Measurements from ENCODE around the gene MRM3.
"Not testable (repeated sequence)": the region's sequence is repeated elsewhere in the genome, so short reads cannot be mapped to it uniquely, and the experiment has no call there.

The MRM3 gene

DNA sequence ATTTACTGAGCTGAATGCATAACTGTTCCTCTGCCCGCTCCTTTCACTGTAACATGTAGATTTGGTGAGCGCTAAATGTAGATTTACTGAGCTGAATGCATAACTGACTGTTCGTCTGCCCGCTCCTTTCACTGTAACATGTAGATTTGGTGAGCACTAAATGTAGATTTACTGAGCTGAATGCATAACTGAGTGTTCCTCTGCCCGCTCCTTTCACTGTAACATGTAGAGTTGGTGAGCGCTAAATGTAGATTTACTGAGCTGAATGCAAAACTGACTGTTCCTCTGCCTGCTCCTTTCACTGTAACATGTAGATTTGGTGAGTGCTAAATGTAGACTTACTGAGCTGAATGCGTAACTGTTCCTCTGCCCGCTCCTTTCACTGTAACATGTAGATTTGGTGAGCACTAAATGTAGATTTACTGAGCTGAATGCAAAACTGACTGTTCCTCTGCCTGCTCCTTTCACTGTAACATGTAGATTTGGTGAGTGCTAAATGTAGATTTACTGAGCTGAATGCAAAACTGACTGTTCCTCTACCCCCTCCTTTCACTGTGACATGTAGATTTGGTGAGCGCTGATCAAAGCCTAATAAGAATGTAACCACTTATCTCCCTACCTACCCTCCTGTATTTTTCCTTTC lies 26.7 kb upstream of the MRM3 start:
- not testable (repeated sequence) for DNase-seq

DNA sequence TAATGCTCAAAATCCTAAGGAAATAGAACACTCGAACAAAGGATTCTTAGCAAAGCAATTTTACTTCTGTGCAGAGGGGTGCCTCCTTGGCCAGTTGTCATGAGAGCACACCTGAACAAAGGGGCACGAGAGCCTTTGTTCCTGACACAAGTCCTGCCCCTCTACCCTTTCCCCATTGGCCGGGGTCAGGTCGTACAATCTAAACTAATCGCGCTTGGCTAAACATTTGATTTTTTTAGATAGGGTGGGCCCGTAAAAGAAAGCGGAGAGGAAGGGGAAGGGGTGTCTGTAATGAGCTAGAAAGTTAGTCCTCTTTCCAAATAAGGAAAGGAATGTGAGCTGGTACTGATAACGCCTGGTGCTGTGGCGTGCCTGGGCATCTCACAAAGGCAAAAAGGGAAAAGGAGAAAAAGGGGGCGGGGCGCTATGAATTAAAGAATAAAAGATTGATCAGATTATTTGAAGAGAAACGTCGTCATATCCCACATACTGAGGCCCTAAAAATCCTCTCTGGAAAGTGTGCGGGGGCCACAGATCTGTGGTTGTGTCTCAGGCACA lies 26.1 kb upstream of the MRM3 start:
- not testable (repeated sequence) for DNase-seq

DNA sequence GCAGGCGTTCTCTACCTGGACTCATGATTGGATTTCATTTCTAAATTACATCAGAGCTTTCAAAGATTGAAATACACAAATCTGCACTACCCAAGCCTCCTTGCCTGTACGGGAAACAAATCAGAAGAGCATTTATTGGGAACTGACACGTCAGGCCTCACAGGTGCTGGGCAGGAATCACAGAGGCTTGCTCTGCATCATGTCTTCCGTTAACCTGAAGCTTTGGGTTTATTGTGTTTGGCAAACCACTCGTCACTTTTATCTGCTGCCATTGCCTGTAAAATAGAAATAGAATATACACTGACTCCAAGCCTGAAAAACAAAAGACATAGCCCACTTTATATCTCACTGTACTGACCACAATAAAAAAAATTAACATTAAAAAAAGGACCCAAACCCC lies 22.2 kb upstream of the MRM3 start:
- DNase-seq = no peak

DNA sequence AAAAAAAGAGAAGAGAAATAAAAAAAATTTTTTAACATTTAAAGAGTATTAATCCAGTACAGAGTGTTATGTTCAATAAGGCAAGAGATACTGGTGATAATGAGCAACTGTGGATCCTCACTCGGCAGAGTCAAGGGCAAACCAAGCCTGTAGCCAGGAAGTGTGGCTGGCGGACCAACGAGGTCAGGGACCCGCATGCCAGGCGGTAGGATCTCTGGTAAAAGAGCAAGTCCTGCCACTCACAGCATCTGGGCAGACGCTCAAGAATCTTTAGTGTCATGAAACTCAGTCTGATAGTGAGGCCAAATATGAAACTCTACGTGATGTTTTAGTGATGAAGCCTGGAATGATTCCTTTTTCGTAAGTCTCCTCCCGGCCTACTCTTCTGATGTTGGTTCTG lies 21.8 kb upstream of the MRM3 start:
- no peak for DNase-seq

DNA sequence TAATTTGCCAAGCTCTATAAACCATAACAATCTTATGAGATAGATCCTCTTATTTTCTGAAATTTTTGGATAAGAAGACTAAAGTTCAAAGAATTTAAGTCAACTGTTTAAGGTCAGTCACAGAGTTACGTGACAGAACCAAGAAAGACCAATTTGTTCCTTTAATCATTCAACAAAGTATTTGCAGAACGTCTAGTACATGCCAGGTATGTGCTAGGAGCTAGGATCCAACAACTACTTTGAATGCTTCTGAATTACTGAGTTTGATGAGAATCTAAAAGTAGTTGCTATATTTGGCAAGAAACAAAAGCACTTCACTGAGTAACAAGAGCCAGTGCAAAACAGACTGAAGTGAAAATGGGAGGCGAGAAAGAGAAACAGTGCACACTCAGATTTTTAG lies 15.1 kb upstream of the MRM3 start:
- no peak for DNase-seq

DNA sequence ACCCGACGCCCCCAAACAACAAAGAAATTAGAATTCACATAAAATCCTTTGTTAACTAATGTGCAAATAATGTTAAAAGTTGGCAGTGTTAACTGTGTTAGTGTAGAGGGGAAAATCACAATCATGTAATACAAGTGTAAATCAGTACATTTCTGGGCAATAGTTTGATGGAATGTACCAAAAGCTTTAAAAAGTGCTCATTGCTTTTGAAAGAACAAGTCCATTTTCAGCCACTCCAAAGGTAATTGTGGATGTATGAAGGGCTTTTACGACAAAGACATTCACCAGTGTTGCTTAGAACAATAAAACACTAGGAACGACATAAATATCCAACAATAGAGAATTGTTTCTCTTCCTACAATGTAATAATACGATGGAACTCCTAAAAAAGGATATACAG lies 9.1 kb upstream of the MRM3 start:
- no peak for DNase-seq

DNA sequence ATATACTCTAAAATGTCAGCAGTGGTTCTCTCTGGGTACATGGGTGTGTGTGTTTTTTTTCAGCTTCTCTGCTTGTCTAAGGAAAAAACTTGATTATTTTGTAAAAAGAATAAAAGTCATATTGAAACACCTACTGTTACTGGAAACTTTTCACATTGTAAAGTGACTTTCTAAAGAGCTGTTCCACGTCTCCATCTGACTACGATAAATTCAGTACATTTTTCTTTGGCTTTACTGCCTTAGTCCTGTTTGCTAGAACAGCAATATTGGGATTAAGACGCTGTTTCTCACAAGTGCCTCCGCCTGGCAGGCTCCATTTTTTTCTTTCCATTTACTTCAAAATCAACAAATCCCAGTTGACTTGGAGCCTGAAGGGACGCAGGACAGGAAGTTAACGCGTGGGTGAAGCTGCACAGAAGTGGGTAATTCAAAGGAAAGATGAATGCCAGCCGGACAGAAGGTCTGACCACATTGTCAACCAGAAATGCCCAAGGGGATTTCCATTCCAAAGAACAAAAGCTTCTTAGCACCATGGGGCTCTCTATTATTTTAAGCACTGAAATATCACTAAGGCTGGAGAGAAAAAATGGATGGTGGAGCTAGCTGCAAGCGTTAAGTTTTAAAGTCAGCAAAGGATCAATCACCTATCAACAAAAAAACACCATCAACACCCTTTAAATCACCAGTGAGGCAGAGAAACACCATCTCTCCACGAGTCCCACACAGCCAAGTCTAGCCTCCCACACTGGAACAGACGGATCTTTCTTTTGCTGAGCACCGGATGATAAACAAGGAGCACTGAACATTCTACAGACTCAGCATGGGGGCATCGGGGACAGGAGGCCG lies 8.5 kb upstream of the MRM3 start:
- DNase-seq = no peak

DNA sequence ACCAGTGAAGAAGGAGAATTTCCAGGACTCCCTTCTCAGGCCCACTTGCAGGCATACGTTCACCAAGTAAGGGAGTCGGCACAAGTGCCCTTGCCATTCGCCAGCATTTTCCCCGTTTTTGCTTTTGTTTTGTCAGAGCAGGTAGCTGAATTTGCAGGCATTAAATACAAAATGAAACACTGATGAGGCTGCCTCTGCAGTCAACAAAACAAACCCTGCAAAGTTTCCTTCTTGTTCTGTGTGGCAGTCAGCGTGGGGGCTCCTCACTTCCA lies 7.9 kb upstream of the MRM3 start:
- DNase-seq = no peak

DNA sequence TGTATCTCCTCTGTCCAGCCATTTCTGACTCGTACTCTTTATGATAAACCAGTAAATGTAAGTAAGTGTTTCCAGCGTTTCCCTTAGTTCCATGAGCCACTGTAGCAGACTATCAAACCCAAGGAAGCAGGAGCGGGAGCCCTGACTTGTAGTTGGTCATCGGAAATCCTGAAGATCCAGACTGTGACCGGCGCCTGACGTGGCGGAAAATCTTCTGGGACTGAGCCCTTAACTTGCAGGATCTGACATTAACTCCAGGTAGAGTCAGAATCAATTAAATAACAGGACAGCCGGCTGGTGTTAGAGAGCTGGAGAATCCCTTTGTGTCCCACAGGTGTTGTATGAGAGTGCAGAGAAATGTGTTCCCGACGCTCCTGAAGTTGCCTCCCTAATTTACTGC lies 4.1 kb upstream of the MRM3 start:
- no peak for DNase-seq

DNA sequence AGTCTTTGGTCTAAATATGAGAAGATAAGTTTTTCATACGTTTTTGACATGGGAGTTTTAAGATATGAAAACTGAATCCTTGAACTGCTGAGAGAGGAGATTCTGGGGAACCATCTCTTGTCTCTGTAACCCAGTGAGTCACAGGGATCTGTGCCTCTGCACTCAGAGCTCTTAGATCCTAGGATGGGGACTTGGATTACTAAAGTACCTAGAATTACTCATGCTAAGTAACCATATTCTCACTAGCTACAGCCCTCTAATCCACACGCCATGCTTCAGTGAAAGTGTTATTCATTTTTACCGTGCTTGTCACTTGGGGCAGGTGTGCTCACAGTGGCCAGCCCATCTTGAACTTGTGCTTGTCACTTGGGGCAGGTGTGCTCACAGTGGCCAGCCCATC lies 2.0 kb downstream of the MRM3 start:
- DNase-seq = no peak

DNA sequence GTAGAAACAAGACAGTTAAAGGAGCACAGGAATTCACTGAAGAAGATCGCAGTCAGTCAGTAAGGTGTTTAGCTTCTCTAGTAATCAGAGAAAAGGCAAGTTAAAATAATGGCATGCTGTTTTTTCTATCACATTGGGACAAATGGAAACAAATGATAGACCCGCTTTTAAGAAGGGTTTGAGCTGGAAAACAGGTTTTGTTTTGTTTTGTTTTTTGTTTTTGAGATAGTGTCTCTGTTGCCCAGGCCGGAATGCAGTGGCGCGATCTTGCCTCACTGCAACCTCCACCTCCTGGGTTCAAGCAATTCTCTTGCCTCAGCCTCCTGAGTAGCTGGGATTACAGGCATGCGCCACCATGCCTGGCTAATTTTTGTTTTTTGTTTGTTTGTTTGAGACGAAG lies 3.7 kb downstream of the MRM3 start:
- DNase-seq = not testable (repeated sequence)

DNA sequence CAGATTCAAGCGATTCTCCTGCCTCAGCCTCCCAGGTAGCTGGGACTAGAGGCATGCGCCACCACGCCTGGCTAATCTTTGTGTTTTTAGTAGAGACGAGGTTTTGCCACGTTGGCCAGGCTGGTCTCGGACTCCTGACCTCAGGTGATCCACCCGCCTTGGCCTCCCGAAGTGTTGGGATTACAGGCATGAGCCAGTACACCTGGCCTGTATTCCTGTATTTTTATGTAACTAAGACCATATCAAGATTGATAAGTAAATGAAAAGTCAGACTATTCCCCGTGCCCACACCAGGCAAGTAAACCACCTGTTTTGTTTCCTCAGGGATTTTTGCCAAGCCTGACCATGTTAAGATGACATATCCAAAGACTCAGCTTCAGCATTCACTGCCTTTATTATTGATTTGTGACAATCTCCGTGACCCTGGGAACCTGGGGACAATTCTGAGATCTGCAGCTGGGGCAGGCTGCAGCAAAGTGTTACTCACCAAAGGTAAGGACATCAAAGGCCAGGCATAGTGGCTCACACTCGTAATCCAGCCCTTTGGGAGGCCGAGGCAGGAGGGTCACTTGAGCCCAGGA lies 5.6 kb downstream of the MRM3 start:
- no peak for DNase-seq

DNA sequence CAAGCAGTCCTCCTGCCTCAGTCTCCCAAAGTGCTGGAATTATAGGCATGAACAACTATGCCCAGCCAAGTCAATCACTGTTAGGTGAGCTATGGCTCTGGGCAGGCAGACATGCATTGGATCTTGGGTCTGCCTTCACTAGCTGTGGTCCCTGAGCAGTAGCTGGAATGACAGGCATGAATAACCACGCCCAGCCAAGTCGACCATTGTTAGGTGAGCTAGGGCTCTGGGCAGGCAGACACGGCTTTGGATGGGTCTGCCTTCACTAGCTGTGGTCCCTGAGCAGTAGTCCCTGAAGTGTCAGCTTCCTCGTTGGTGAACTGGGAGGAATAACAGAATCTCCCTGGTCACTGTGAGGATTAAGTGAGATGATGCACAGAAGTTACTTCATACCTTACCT lies 6.4 kb downstream of the MRM3 start:
- DNase-seq = no peak

DNA sequence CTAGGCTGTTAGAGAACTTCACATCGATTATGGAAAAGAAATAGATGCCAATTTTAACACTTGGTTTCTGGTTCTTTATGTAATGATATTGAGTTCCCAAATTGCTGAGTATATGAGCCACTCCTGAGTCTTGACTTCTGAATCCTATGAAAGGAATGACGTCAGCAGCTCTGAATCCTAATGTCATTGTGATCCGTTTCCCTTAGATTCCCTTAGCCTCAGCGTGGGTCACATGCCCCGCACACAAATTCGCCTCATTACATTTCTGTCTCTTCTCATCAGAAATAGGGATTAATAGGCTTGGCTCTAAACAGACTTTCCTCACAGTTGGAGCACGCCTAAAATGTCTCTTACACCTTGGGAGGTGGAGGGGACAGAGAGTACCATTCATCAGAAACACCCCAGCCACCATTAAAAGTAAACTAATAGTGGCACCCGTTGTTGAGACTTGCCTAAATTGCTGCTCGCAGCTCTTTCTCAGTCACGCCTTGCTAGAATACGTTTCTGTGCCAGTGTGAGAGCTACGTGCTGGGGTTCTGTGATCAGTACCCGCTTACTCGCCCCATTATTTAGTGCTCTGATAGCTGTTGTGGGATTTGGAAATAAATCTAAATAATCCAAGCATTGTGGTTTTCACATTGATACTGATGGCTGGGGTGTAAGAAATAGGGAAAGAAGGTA lies 7.1 kb downstream of the MRM3 start:
- DNase-seq = no peak

DNA sequence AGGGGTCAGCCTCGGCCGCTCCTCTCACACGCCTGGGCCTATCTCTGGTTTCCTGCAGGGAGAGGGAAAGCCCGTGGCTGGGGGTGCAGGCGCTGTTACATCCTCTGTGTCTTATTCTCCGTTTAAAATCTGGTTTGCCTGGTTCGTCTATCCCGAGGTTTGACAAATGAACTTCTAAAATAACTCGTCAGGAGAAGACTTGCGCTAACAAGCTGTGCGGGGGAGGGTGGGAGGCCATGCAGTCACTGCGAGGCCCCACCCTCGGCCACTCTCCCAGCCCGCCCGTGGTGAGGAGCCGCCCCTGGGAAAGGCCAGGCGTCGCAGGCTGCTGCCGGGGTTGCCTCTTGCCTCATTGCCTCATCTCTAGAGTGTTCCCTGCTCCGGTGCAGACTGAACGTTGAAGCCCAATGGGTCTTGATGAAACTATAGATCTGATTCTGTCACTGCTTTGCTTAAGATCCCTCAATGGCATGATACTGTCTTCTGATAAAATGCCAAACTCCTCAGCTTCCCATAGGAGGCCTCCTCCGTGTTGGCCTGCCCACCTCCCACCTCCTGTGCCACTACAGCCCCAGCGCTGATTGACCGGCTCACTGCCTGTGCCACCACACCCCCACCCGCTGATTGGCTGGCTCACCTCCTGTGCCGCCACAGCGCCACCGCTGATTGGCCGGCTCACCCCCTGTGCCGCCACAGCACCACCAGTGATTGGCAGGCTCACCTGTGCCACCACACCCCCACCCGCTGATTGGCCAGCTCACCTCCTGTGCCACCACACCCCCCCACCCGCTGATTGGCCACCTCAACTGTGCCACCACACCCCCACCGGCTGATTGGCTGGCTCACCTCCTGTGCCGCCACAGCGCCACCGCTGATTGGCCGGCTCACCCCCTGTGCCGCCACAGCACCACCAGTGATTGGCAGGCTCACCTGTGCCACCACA lies 8.0 kb downstream of the MRM3 start:
- not testable (repeated sequence) for DNase-seq

DNA sequence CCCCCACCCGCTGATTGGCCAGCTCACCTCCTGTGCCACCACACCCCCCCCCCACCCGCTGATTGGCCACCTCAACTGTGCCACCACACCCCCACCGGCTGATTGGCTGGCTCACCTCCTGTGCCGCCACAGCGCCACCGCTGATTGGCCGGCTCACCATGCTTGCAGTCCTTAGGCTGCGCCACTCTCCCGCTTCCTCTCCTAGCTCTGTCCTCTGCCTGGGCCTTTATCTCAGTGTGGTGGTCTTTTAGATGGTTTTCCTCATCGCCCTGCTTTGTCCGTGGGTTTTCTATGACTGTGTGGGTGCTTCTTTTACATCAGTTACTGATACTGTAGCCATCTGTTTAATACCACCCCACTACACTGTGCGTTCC lies 8.7 kb downstream of the MRM3 start:
- not testable (repeated sequence) for DNase-seq

DNA sequence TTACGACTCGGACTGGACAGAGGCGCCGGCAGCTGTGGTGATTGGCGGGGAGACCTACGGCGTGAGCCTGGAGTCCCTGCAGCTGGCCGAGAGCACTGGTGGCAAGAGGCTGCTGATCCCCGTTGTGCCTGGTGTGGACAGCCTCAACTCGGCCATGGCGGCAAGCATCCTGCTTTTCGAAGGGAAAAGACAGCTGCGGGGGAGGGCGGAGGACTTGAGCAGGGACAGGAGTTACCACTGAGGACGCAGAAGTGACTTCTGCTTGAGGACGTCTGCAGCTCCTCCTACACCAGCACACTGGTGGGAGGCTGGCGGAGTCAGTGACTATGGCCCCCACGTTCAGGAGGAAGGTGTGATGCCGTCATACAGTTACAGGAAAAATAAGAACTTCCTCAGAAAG lies 9.7 kb downstream of the MRM3 start:
- no peak for DNase-seq

DNA sequence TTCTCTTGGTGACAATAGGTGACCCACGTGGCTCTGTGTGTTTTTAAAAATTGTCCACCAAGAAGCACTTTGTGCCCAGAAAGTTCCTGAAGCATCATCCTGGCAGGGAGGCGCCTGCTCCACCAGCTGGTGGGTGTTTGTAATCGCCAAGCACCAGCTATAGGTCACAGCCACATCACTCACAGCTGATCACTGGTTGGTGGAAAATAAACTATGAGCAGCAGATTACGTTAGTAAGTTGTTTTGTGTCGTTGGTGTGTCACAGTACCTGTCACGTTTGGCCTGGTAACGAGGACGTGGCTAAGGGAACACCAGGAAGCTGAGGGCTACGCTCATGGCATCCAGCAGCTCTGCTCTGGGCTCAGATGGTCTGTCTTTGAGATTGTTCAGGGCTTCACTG lies 10.1 kb downstream of the MRM3 start:
- DNase-seq = no peak

DNA sequence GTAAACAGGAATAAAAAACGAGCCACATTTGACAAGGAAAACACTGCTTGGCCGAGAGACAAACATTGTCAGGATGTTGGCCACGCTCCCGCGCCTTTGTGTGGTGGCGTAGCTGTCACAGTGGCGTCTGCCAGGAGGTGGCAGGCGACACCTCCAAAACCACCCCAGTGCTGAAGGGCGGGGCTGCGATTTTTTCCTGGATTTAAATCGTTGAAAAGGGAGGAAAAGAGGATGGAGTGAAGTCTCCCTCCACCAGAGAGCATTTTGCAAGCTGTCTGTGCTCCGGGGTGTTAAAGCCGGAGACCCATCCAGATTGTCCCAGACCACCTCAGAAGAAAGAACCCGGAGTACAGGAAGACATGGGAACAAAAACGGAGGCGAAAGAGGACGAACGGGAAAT lies 12.7 kb downstream of the MRM3 start:
- peak in 1 of 4 experiments; percentile 7 for DNase-seq

DNA sequence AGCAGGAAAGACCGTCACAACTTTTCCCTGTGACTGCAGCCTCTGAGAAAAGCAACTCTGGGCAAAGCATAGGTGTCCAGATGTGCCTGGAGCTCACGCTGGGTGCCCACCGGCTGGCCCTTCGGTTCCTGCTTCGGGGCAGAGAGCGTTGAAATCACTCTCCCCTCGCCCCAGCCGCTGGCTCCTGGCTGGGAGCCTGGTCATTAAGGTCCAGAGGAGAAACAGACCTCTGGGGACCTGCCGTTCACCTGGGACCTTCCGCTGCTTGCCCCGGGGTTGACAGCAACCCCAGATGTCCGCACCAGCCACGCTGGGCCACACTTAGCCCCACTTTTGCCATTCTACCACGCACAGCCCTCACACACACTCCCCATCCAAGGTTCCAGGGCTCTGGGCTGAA lies 13.1 kb downstream of the MRM3 start:
- DNase-seq = no peak

DNA sequence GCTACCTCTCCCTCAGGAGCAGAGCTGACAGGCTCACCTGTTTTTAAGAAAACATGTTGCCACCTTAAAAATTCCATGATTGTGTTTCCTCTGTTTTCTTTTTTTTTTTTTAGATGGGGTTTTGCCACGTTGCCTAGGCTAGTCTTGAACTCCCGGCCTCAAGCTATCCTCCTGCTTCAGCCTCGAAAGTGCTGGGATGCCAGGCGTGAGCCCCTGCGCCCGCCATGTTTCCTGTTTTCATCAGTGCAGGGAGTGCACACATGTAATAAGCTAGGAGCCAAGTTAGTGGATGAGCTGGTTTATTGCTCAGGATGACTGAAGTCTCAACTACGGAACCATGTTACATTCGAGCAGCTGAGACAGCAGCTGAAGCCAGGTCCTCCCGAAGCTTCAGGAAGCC lies 13.6 kb downstream of the MRM3 start:
- DNase-seq = no peak

DNA sequence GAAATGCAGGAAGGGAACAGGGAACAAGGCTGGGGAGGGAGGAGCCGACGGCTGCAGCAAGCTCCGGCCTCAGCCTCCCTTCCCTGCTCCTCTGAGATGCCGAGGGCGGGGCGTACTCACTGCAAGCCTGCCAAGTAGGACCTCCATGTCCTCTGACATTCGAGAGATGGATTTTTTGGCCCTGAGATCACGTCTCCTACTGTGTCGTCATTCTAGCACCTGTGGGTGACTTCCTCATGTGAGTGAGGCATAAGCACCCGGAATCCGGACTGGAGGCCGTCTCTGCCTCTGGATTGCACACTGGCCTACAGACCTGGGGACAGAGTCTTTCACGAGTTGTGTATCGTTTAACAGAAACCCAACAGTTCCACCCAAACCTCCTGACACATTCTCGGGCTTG lies 14.5 kb downstream of the MRM3 start:
- DNase-seq = no peak

All from activated CD4-positive, CD25-positive, alpha-beta regulatory T cell (primary cell).